HG03064 (cell line): ENCODE data around the gene KLHL9.
"Not testable (repeated sequence)": the region's sequence is repeated elsewhere in the genome, so short reads cannot be mapped to it uniquely, and the experiment has no call there.

Source experiments
- ATAC-seq: cut with Tn5 transposase; IDR thresholded peaks from one replicate; pipeline ENCODE4 v1.9.1; 2021; ENCODE audit warnings: low read depth; ENCODE audit not compliant: unreplicated experiment

Gene KLHL9, protein sequence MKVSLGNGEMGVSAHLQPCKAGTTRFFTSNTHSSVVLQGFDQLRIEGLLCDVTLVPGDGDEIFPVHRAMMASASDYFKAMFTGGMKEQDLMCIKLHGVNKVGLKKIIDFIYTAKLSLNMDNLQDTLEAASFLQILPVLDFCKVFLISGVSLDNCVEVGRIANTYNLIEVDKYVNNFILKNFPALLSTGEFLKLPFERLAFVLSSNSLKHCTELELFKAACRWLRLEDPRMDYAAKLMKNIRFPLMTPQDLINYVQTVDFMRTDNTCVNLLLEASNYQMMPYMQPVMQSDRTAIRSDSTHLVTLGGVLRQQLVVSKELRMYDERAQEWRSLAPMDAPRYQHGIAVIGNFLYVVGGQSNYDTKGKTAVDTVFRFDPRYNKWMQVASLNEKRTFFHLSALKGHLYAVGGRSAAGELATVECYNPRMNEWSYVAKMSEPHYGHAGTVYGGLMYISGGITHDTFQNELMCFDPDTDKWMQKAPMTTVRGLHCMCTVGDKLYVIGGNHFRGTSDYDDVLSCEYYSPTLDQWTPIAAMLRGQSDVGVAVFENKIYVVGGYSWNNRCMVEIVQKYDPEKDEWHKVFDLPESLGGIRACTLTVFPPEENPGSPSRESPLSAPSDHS

DNA sequence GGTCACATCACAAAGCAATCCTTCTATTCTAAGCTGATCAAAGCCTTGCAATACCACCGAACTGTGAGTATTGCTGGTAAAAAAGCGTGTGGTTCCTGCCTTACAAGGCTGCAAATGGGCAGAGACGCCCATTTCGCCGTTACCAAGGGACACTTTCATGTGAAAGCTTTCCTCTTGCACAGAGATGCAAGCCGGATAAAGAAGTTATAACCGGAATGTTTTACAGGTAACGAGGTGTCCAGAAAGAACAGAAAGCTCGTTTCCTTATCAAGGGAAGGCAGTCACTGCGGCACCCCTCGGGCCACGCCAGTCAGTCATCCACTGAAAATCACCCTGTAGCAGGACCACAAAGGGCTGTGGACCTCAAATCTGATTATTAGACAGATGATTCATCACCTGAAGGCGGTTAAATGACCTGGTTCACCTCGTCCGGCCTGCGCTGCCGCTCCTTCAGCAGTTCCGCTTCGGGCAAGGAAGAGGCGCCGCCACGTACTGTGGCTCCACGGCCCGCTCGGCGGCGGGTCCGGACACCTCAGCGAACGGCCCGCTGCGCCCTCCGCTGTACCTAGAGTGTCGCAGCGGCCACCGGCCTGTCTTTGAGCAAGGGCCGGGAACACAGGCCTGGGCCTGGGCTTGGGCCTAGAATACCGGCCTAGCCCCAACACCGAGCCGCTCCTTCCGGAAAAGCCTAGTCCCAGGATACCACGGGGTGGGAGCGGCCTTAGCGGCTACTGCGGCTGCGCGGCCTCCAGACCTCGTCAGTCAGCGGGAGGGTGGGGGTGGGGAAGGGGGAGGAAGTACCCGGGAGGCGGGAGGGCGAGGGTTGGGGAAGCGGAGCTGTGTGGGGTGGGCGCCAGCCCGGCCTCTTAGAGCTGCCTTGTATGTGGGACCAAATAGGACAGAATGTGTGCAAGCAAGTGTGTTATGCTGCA is at the start of gene KLHL9:
Gene KLHL9 (minus strand): TSS at position 704 of the 932 bp plus-strand sequence. CDS start 545 bp downstream, at position 159.
- peak; percentile 88 for ATAC-seq

DNA sequence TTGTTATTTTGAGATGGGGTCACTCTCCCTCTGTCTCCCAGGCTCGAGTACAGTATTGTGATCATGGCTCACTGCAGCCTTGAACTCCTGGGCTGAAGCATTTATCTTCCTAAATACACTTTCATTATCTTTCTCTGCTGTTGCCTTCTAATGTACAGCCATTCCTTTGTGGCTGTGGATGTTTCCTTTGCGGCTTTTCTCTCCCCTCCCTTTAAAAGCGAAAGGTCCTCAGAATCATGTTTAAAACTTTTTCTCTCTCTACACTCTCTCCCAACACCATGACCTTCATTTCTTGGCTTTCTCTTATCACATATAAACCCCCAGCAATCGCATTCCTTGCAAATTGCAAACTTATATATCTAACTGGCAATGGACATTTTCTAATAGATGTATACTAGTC is 48.4 kb upstream of the KLHL9 start:
- ATAC-seq = no peak

DNA sequence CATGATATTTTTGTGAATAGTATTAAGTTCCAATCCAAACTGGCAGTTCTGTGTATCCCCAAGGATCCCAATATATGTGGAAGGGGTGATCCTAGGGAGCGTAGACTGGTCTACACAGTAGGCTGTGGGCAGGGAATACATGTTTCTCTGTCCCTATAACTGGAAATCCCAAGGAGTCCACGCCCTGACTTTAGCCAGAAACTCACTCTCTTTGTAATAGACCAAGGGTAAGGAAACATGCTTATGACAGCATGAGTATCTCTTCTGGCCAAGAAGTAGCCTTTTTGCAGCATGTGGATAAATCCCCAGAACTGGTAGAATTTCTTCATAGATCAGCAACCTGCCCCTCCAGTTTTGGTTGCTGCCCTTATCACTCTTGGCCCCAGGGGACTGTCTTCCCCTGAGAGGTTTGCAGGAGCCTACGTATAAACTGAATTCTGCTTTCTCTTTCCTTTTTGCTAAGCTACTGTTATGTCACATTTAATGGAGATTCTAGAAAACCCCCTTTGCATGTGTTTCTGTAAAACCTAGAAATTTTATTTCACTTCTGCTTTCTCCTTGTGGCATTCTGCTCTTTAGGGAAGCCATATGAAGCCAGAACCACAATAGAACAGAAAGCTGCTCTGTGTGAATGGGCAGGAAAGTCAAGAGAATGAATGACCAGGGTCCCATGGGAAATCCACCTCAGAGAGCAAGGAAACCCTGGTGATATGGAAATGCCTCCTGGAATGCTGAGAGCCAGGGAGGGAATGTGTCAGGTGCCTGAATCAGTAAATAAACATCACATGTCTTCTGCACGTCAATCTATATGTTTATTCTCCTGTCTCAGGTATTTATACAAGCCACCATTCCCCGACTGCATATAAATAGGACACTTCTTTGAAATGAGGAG is 46.5 kb upstream of the KLHL9 start:
- ATAC-seq = peak; percentile 98

DNA sequence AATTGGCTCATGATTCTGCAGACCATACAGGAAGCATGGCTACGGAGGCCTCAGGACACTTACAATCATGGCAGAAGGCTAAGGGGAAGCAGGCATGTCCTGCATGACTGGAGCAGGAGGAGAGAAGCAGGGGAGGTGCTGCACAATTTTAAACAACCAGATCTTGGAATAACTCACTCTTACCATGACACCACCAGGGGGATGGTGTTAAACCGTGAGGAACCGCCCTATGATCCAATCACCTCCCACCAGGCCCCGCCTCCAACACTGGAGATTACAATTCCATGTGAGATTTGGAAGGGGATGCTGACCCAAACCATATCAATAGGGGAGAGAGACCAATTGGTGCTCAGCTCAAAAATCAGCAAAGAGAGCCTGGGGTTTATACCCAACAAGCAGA is 36.3 kb upstream of the KLHL9 start:
- ATAC-seq = not testable (repeated sequence)

DNA sequence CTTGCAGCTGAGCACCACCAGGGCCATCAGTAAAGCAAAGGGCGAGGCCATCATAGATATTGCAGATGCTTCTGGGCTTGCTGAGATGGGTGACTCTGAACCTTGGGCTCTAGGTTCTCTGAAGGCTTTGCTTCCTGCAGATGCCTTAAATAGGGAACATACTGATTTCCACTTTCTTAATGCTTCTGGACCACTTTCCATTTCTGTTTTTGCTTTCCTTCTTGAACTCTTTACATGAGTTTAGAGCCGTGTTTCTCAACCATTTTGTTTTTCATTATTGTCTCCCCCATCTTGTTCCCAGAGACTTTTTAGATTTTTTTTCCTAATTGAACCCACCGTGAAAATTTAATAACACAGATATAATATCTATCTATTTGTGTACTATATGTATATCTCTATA is 32.8 kb upstream of the KLHL9 start, which contains the start of gene IFNA13:
Gene IFNA13 (minus strand): TSS at position 101 of the 400 bp plus-strand sequence. CDS start 47 bp downstream, at position 54.
- ATAC-seq = no peak

DNA sequence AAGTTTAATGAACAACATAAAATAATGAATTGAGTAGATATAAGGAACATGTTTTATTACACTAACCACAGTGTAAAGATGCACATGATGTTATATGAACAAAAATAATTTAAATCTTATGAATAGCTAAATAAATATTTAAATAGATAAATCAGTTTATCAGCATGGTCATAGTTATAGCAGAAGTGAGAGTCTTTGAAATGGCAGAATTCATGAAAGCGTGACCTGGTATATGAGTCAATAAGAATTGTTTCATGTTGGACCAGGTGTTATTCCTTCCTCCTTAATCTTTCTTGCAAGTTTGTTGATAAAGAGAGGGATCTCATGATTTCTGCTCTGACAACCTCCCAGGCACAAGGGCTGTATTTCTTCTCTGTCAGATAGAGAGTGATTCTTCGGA is 32.0 kb upstream of the KLHL9 start:
- ATAC-seq = peak; percentile 88

DNA sequence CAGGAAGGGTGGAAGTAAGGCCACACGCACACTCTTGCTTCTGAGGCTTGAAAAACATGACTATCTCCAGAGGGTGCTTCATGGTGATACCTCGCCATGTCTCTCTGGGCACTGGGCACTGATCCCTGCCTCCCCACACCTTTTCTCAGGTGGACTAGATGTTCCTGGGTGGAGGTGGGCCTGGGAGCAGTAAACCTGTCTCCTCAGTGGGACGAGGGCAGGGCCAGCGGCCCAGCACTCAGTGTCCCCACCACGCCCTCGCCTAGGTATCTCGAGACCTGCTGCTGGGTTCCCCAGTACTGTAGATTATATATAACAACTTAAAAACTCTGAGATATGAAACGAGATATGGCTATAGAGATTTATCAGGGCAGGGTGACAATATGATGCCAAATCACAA is 27.1 kb upstream of the KLHL9 start:
- no peak for ATAC-seq

DNA sequence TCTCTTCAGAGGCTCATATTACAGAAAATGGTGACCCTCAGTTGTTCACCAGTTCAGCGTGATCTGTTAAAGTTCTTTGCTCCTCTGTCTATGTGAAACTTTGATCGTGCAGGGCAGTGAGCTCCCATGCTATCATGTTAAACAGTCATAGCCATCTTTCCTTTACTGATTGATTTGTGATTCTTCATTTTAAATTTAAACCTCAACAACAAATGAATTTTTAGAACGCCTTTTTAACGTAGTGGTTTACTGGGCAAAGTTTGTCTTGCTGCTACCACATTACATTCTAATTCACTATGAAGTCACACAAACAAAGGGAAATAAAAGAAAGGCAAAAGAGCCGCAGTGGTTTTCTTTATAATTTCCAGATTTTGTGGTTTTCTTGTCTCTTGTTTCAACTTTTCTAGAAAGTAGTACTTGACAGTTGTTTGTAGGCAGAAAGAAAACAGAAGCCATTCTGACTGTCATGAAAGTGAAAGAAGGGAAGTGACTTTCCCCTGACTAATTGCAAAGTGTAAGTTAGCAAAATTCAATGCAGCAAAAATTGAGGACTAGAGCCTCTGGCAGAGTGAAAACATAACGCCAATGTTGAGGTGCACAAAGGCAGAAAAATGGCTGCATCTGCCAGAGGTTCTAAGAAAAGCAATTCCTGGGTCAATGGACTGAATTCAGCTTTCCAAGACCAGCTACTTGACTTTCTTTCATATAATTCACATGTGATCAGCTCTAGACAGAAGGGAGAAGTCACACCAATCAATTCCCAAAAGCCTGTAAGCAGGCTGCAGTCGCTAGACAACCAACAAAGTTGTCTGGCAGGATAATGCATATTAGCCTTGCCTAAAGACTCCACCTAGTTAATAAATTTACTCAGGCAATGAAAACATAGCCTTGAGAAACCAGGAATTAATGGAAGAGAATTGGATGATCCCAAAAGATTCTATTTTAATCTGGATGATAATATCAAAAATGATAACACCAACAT is 22.6 kb upstream of the KLHL9 start:
- ATAC-seq = peak; percentile 97

DNA sequence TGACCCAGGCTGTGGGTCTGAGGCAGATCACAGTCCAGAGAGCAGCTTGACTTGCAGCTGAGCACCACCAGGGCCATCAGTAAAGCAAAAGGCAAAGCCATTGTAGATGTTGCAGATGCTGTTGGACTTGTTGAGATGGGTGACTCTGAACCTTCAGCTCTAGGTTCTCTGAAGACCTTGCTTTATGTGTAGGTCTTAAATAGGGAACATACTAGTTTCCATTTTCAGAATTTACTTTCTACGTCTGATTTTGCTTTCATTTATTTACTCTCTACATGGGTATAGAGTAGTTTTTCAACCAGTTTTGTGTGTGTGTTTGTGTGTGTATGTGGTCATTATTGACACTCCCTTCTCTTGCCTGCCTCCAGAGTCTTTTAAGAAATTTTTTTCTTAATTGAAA is 15.6 kb upstream of the KLHL9 start, which contains the start of gene IFNA6:
Gene IFNA6 (minus strand): TSS at position 101 of the 400 bp plus-strand sequence. CDS start 0 bp downstream, at position 101.
- no peak for ATAC-seq

DNA sequence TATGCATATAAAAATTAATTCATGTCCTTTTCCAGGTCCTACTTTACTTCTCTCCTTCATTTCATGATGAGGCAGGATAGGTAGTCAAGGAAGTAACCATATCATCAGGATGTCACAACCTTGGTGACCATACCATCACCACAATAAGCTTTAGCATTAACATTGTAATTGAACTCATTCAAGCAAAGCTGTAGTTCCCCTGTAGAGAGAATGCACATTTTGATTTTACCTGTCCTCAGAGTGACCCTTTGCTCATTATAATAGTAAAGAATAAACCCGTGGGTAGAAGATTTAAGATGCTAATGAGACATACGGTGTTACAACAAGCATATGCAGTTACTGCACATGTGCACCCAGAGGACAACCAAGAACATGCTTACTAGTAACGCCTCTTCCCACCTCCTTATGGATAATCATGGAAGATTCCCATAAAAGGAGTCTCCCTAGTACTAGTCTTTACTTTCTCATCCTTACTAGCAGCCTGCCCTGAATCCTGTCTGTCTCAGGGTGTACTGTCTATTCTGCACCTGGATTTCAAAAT is 13.3 kb upstream of the KLHL9 start:
- no peak for ATAC-seq

DNA sequence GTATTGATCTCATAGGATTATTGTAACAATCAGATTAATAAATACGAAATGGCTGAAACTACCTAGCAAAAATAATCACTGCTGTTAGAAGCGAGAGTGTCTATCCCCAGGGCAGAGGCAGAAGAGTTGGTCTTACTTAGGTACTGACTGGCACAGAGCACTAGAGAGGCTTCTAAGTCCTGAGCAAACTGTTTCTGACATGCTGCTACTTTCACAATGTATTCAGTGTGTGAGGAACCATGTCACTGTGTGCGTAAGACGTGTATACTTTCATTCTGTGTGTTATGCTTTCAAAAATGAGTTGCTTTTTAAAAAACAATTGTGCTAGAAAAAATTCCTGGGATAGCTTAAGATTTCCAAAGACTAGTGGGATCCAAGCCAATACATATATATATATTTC is 5.5 kb upstream of the KLHL9 start:
- ATAC-seq = no peak

DNA sequence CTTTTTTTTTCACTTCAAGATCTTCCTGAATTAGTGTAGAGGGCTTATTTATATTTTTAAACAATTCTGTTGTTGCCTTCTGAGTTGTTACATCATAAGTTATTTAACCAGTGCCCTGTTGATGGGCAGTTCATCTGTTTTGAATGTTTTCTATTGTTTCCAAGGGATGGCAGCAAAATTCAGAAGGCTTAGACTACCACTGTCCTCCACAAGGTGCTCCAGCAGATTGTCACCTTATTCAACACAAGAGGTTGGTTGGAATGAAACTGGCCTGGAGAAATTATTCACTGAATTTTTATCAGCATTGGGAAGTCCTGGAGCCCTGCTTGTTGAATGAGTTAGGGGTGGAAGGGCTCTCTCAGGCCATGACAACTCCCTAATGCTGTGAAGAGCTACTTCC is 1.3 kb upstream of the KLHL9 start:
- ATAC-seq = no peak

DNA sequence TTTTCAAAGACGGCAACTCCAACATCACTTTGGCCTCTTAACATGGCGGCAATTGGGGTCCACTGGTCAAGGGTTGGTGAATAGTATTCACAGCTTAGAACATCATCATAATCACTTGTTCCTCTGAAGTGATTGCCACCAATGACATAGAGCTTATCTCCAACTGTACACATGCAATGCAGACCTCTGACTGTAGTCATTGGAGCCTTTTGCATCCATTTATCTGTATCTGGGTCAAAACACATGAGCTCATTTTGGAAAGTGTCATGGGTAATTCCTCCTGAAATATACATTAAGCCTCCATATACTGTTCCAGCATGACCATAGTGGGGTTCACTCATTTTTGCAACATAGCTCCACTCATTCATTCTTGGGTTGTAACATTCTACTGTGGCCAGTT is 2.0 kb downstream of the KLHL9 start:
- no peak for ATAC-seq

DNA sequence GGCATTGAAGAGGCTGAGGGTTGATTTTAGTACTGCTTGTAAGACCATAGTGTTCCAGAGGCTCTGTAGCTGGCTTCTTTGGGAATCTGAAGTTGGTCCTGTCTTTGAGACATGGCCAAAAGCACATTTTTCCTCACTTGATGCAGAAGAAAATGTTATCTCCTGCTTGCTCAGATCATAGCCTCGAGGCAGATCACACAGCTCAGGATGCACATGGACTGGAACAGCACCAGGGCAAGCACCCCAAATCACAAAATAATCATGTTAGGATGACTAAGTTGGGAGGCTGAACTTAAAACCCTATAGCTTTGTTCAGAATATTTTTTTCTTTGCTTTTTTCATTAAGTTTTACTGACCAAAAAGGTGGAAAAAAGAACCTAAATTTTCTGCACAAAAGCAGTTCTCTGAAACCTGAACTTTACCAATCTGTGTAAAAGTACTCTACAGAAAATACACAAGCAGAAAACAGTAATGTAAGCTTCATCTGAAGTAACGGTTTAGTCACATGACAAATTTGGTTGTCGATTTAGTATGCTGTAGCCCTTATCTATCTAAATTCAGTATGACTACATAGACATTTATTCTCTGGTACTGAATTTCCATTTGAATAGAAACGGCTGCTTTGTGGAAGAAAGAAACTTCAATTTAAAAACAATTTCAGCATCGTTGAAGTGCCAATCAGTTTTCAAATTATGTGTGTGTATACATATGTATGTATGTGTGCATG is 3.4 kb downstream of the KLHL9 start:
- no peak for ATAC-seq

DNA sequence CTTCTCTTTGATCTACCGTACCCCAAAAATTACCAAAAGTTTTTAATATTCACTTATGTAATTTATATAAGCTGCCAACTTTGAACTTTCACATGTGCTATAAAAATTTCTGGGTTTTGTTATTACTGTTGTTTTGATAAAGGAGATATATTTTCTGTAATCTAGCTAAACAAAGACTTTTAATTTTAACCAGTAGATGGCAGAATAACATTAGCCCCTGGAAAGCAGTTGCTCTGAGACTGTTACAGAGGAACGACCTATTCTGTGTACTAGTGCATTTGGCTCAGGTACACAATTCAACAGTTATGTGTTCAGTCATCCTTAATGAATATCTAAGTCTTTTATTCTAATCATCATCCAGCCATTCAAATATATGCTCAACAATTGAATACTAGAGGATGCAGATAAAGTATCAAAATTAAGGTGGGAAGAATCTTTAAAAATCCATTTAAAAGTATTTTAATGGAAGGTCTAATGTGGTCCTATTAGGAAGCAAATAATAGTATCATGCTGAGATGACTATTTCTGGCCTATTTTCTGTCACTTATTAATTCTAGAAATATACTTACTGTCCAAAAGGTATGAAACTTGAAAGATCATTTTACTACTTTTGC is 8.6 kb downstream of the KLHL9 start:
- peak; percentile 70 for ATAC-seq

DNA sequence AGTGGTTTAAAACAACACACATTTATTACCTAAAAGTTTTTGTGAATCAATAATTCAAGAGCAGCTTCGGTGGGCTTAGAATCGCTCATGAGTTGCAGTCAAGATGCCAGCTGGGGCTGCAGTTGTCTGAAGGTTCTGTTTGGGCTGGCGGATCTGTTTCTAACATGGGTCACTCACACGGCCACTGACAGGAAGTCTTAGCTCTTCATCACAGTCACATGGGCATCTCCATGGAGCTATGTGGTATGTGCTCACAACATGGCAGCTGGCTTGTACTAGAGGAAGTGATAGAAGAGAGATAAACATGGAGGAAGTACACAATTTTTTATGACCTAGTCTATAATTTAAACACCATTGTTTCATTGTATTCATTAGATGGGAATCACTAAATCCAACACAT is 11.2 kb downstream of the KLHL9 start:
- no peak for ATAC-seq

DNA sequence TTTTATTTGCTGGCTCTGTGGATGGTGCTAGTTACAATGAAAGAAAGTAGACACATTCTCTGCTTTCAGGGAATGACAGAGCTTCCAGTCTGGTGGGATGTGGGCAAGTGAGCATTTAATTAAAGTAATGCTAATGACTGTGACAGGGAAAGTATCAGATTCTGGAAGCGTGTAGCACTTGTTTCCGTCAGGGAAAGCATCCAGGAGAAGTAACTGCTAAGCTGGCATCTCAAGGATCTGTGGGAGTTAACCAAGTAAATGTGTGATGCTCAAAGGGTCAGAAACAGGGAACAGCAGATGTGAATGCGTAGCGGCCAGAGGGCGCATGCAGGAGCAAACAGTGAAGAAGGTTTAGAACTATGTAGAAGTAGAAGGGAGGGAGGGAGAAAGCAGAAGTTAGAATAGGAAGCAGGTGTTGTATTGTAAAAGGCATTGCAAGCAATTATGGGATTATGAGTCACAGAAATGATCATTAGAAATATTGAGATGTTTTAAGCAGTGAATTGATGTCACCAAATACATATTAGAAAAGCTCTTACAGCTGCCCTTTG is 12.2 kb downstream of the KLHL9 start:
- no peak for ATAC-seq
